GM12878 (cell line): Measurements from ENCODE around the gene CASP10. TPM values are rescaled to one million over a fixed set of nuclear protein-coding genes. Genes with fewer than 3 reads are reported as not detected.
A peak's percentile ranks its signal among the peaks of the same experiment; 100 is the strongest.

Experiments used
- CBFB ChIP-seq: IDR thresholded peaks from 2 replicates; pipeline ENCODE4 v1.6.1; 2016; ENCODE audit warnings: antibody characterized with exemption, low read depth
- CHD1 ChIP-seq: IDR thresholded peaks from 2 replicates; pipeline ENCODE4 v1.6.1; 2012; ENCODE audit warnings: low read depth, low read length, improper control_type of control experiment
- CHD4 ChIP-seq: fragments of 200-600 bp; sonication (generic); IDR thresholded peaks from 2 replicates; pipeline ENCODE4 v1.6.1; 2016; ENCODE audit warnings: mild to moderate bottlenecking
- CREB1 ChIP-seq: IDR thresholded peaks from 2 replicates; pipeline ENCODE4 v1.6.1; 2012; ENCODE audit warnings: low read depth, mild to moderate bottlenecking, inconsistent platforms
- ETV6 ChIP-seq, 2 experiments: fragments of 450-650 bp in 1 of 2; IDR thresholded peaks in 1 of 2; conservative IDR thresholded peaks in 1 of 2; 2 replicates each; pipeline ENCODE4 v1.6.1; 2014; ENCODE audit warnings: antibody characterized with exemption in 1 of 2, borderline replicate concordance in 1 of 2, low read depth in 1 of 2, mild to moderate bottlenecking in 1 of 2, moderate library complexity in 1 of 2
- EZH2 ChIP-seq: IDR thresholded peaks from 2 replicates; pipeline ENCODE4 v1.6.1; 2012; ENCODE audit warnings: low read depth, mild to moderate bottlenecking, control low read depth, inconsistent platforms, low read length, borderline replicate concordance; ENCODE audit not compliant: control insufficient read depth
- KAT2A ChIP-seq: conservative IDR thresholded peaks from 2 replicates; pipeline ENCODE4 v1.6.1; 2011; ENCODE audit warnings: low read depth, low read length; ENCODE audit not compliant: control insufficient read depth
- KLF5 ChIP-seq: fragments of 450-650 bp; IDR thresholded peaks from 2 replicates; pipeline ENCODE4 v1.6.1; 2014; ENCODE audit warnings: mild to moderate bottlenecking; ENCODE audit not compliant: partially characterized antibody
- LARP7 ChIP-seq: fragments of 450-650 bp; IDR thresholded peaks from 2 replicates; pipeline ENCODE4 v1.6.1; 2017; ENCODE audit warnings: mild to moderate bottlenecking
- MEF2A ChIP-seq: IDR thresholded peaks from 2 replicates; pipeline ENCODE4 v1.6.1; 2011; ENCODE audit warnings: low read depth, mild to moderate bottlenecking, low read length, moderate library complexity; ENCODE audit not compliant: insufficient read depth
- MYB ChIP-seq: fragments of 150-350 bp; IDR thresholded peaks from 2 replicates; pipeline ENCODE4 v1.6.1; 2014; ENCODE audit warnings: mild to moderate bottlenecking, low read depth, low read length, borderline replicate concordance
- NRF1 ChIP-seq: conservative IDR thresholded peaks from 2 replicates; pipeline ENCODE4 v1.6.1; 2011; ENCODE audit warnings: mild to moderate bottlenecking, low read depth, low read length, improper control_type of control experiment
- POLR2A ChIP-seq: IDR thresholded peaks from 2 replicates; pipeline ENCODE4 v1.6.1; 2011; ENCODE audit warnings: low read depth, mild to moderate bottlenecking, low read length
- SMARCA5 ChIP-seq: fragments of 450-650 bp; IDR thresholded peaks from 2 replicates; pipeline ENCODE4 v1.6.1; 2017; ENCODE audit warnings: mild to moderate bottlenecking
- SP1 ChIP-seq: IDR thresholded peaks from one replicate; pipeline ENCODE4 v1.6.1; 2011; ENCODE audit warnings: low read depth, low read length
- SRF ChIP-seq, 2 experiments: IDR thresholded peaks; 2 replicates each; pipeline ENCODE4 v1.6.1; 2011; ENCODE audit warnings: low read depth in 2 of 2, low read length in 2 of 2, mild to moderate bottlenecking in 1 of 2, moderate library complexity in 1 of 2
- TCF3 ChIP-seq: IDR thresholded peaks from 2 replicates; pipeline ENCODE4 v1.6.1; 2012; ENCODE audit warnings: low read depth, mild to moderate bottlenecking, low read length, borderline replicate concordance; ENCODE audit not compliant: insufficient read depth
- ZNF207 ChIP-seq: fragments of 450-650 bp; IDR thresholded peaks from 2 replicates; pipeline ENCODE4 v1.6.1; 2014; ENCODE audit warnings: antibody characterized with exemption, mild to moderate bottlenecking, borderline replicate concordance
- polyA plus RNA-seq, 11 experiments: library from polyadenylated mRNA; depleted of rRNA in 4 of 11; unstranded in 6 of 11; stranded (reverse) in 5 of 11; fragments of >200 nt; fragmentation: Nextera tagmentation in 4 of 11; fragmentation: Illumina TruSeq in 1 of 11; extraction: Ambion mirVana in 4 of 11; extraction: Trizol in 1 of 11; gene quantifications; 1 replicate in 1 of 11; 2 replicates in 10 of 11; pipeline versions ENCODE4 v1.2.1 to v1.2.3, GENCODE V29; 2011 to 2016; ENCODE audit warnings: inconsistent platforms in 2 of 11, missing spikeins in 2 of 11, low read depth in 1 of 11
- total RNA-seq, 4 experiments: library from RNA; depleted of rRNA in 3 of 4; stranded (reverse); fragments of >200 nt in 3 of 4; fragmentation: Illumina TruSeq in 1 of 4; extraction: Trizol in 1 of 4; gene quantifications; 2 replicates each; pipeline versions ENCODE4 v1.2.1 to v1.2.3, GENCODE V29; 2013 to 2021
- TF ChIP-seq, protein P1 (sequence below): IDR thresholded peaks from 2 replicates; pipeline ENCODE4 v1.6.1; 2011; ENCODE audit warnings: low read depth, low read length, improper control_type of control experiment, borderline replicate concordance
- TF ChIP-seq, protein P2 (sequence below): fragments of 450-650 bp; IDR thresholded peaks from 2 replicates; pipeline ENCODE4 v1.6.1; 2017; ENCODE audit warnings: mild to moderate bottlenecking
- TF ChIP-seq, protein P3 (sequence below): fragments of 150-350 bp; IDR thresholded peaks from 2 replicates; pipeline ENCODE4 v1.6.1; 2016; ENCODE audit warnings: low read depth, low read length
- TF ChIP-seq, protein P4 (sequence below): fragments of 450-650 bp; IDR thresholded peaks from 2 replicates; pipeline ENCODE4 v1.6.1; 2018; ENCODE audit warnings: borderline replicate concordance, mild to moderate bottlenecking; ENCODE audit not compliant: partially characterized antibody
- TF ChIP-seq, protein P5 (sequence below): IDR thresholded peaks from 2 replicates; pipeline ENCODE4 v1.6.1; 2012; ENCODE audit warnings: low read depth, low read length, improper control_type of control experiment

The CASP10 gene
- total and polyA plus RNA-seq, 10 of the 15 experiments (the other 5 are each of a cell fraction or from before 2014, with no cell fraction given), result 7.2 to 14.1 (median 10.8) TPM

DNA sequence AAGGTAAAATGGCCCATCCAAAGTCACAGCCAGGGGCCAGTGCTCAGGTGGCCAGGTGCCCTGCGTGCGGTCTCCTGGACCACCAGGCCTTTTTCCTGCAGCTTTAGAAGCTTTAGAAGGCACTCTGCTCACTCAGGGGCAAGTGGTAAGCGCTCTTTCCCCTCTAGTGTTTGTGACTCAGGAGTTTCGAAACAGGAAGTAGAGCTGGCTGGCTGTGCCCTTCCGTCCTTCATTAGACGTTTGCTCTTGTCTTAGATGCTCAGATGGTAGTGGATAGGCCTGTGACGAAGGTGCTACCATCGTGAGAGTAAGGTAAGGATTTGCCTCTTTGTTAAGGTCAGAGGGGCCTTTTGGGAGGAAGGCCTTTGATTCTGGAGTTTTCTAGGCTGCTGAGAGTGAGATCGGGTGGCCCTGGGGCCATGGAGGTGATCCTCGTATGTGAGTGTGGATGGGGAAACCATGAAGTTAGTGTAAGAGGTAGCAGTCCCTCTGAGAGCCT, 77.4 kb downstream of the CASP10 start, which contains the start of gene CASP8 (continued):
- TF ChIP-seq CREB1 (no peak), MYB (no peak), KAT2A (no peak), CHD1 (no peak), LARP7 (no peak), EZH2 (no peak), CHD4 (no peak), TCF3 (no peak), SRF (IDR thresholded peaks at IDR 0.05; ENCODE audit: low read depth in 2 of 2, low read length in 2 of 2) (no peak), NRF1 (no peak), CBFB (no peak), SMARCA5 (0 out of 2 replicates have a peak, but pooled peaks have one; percentile 71), KLF5 (no peak), MEF2A (no peak), ETV6 (conservative IDR thresholded peaks at IDR 0.05 in 1 of 2, IDR thresholded peaks at IDR 0.05 in 1 of 2; ENCODE audit: borderline replicate concordance in 1 of 2, low read depth in 1 of 2) (peak in 1 of 2 experiments; percentile 99; a peak in 2 of 4 replicates), POLR2A (peak; percentile 65; the same call in 1 of the 2 replicates), SP1 (no peak), ZNF207 (no peak)
- TF ChIP-seq, protein P1, sequence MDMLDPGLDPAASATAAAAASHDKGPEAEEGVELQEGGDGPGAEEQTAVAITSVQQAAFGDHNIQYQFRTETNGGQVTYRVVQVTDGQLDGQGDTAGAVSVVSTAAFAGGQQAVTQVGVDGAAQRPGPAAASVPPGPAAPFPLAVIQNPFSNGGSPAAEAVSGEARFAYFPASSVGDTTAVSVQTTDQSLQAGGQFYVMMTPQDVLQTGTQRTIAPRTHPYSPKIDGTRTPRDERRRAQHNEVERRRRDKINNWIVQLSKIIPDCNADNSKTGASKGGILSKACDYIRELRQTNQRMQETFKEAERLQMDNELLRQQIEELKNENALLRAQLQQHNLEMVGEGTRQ, result no peak
- TF ChIP-seq, protein P2, sequence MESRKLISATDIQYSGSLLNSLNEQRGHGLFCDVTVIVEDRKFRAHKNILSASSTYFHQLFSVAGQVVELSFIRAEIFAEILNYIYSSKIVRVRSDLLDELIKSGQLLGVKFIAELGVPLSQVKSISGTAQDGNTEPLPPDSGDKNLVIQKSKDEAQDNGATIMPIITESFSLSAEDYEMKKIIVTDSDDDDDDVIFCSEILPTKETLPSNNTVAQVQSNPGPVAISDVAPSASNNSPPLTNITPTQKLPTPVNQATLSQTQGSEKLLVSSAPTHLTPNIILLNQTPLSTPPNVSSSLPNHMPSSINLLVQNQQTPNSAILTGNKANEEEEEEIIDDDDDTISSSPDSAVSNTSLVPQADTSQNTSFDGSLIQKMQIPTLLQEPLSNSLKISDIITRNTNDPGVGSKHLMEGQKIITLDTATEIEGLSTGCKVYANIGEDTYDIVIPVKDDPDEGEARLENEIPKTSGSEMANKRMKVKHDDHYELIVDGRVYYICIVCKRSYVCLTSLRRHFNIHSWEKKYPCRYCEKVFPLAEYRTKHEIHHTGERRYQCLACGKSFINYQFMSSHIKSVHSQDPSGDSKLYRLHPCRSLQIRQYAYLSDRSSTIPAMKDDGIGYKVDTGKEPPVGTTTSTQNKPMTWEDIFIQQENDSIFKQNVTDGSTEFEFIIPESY, result no peak
- TF ChIP-seq, protein P3, sequence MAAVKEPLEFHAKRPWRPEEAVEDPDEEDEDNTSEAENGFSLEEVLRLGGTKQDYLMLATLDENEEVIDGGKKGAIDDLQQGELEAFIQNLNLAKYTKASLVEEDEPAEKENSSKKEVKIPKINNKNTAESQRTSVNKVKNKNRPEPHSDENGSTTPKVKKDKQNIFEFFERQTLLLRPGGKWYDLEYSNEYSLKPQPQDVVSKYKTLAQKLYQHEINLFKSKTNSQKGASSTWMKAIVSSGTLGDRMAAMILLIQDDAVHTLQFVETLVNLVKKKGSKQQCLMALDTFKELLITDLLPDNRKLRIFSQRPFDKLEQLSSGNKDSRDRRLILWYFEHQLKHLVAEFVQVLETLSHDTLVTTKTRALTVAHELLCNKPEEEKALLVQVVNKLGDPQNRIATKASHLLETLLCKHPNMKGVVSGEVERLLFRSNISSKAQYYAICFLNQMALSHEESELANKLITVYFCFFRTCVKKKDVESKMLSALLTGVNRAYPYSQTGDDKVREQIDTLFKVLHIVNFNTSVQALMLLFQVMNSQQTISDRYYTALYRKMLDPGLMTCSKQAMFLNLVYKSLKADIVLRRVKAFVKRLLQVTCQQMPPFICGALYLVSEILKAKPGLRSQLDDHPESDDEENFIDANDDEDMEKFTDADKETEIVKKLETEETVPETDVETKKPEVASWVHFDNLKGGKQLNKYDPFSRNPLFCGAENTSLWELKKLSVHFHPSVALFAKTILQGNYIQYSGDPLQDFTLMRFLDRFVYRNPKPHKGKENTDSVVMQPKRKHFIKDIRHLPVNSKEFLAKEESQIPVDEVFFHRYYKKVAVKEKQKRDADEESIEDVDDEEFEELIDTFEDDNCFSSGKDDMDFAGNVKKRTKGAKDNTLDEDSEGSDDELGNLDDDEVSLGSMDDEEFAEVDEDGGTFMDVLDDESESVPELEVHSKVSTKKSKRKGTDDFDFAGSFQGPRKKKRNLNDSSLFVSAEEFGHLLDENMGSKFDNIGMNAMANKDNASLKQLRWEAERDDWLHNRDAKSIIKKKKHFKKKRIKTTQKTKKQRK, result no peak
- TF ChIP-seq, protein P4, sequence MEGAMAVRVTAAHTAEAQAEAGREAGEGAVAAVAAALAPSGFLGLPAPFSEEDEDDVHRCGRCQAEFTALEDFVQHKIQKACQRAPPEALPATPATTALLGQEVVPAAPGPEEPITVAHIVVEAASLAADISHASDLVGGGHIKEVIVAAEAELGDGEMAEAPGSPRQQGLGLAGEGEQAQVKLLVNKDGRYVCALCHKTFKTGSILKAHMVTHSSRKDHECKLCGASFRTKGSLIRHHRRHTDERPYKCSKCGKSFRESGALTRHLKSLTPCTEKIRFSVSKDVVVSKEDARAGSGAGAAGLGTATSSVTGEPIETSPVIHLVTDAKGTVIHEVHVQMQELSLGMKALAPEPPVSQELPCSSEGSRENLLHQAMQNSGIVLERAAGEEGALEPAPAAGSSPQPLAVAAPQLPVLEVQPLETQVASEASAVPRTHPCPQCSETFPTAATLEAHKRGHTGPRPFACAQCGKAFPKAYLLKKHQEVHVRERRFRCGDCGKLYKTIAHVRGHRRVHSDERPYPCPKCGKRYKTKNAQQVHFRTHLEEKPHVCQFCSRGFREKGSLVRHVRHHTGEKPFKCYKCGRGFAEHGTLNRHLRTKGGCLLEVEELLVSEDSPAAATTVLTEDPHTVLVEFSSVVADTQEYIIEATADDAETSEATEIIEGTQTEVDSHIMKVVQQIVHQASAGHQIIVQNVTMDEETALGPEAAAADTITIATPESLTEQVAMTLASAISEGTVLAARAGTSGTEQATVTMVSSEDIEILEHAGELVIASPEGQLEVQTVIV, result no peak
- TF ChIP-seq, protein P5, sequence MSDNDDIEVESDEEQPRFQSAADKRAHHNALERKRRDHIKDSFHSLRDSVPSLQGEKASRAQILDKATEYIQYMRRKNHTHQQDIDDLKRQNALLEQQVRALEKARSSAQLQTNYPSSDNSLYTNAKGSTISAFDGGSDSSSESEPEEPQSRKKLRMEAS, result no peak
